Esophagus (tissue), 2 donors: ENCODE measurements around the gene CCDC74B. TPM values are rescaled to one million over a fixed set of nuclear protein-coding genes. Genes with fewer than 3 reads are reported as not detected.
"Not testable (repeated sequence)": the region's sequence is repeated elsewhere in the genome, so short reads cannot be mapped to it uniquely, and the experiment has no call there.

Experiments
- H3K27ac ChIP-seq, 2 donors: one replicate each; pipeline ENCODE4 v1.5.1; 2013; ENCODE audit warnings: low read depth in 2 of 2, mild to moderate bottlenecking in 2 of 2, inconsistent platforms in 1 of 2, low read length in 1 of 2, moderate library complexity in 1 of 2
- H3K27me3 ChIP-seq, 2 donors: one replicate each; pipeline ENCODE4 v1.6.1; 2013; ENCODE audit warnings: low read length in 2 of 2, control low read depth in 1 of 2, mild to moderate bottlenecking in 1 of 2; ENCODE audit not compliant: insufficient read depth in 2 of 2, control insufficient read depth in 1 of 2
- H3K36me3 ChIP-seq, 2 donors: one replicate each; pipeline ENCODE4 v1.6.1; 2013; ENCODE audit warnings: low read length in 1 of 2; ENCODE audit not compliant: control insufficient read depth in 2 of 2, insufficient read depth in 2 of 2
- H3K4me1 ChIP-seq, 2 donors: one replicate each; pipeline ENCODE4 v1.6.1; 2013; ENCODE audit warnings: low read length in 1 of 2; ENCODE audit not compliant: control insufficient read depth in 2 of 2, insufficient read depth in 2 of 2
- H3K4me3 ChIP-seq, 2 donors: one replicate each; pipeline ENCODE4 v1.5.1; 2013; ENCODE audit warnings: low read length in 2 of 2, mild to moderate bottlenecking in 2 of 2, low read depth in 1 of 2, moderate library complexity in 1 of 2
- H3K9me3 ChIP-seq, 2 donors: one replicate each; pipeline ENCODE4 v1.6.1; 2013; ENCODE audit warnings: mild to moderate bottlenecking in 2 of 2, low read depth in 1 of 2, low read length in 1 of 2, moderate library complexity in 1 of 2; ENCODE audit not compliant: control insufficient read depth in 2 of 2, insufficient read depth in 1 of 2
- WGBS, 2 donors: extraction: QIAGEN DNeasy Blood & Tissue Kit; methylation state at CpG; one replicate each; pipeline ENCODE4 v1.1.7; 2013; 5-methylcytosine and 5-hydroxymethylcytosine counted together
- polyA plus RNA-seq, 2 donors: library from polyadenylated mRNA; stranded (reverse); fragments of 200-250 nt; gene quantifications; one replicate each; pipeline ENCODE4 v1.2.3, GENCODE V29; 2013
- donor health status: healthy with polysubstance abuse.
- donor health status: Bipolar disorder and iron deficiency.

CCDC74B gene
- polyA plus RNA-seq, 2 donors = 1.0 to 1.1 TPM

- not testable (repeated sequence) for H3K9me3 ChIP-seq, H3K27ac ChIP-seq, H3K4me1 ChIP-seq, H3K27me3 ChIP-seq, H3K4me3 ChIP-seq
- WGBS, 2 donors = 74 to 75% methylated on average over 13 of the region's 13 CpGs
- peaks cover 3 to 41% of the 10 kb centered on the region in 2 donors for H3K36me3 ChIP-seq
Measured at GRCh38 chr2:130157825-130158514, 13.1 kb upstream of the CCDC74B start.

- H3K4me3 ChIP-seq, H3K27ac ChIP-seq, H3K9me3 ChIP-seq, H3K27me3 ChIP-seq, H3K4me1 ChIP-seq: not testable (repeated sequence)
- H3K36me3 ChIP-seq = peaks cover 6 to 41% of the 10 kb centered on the region in 2 donors
- WGBS, 2 donors = 67 to 74% methylated on average over 9 to 11 of the region's 12 CpGs
Measured at GRCh38 chr2:130157354-130157753, 12.4 kb upstream of the CCDC74B start.

GRCh38 chr2:130156624-130157004, 11.7 kb upstream of the CCDC74B start:
- Histone ChIP-seq H3K36me3 (peaks cover 10 to 46% of the 10 kb centered on the region in 2 donors), H3K9me3 (no peaks in the 10 kb centered on the region)
- 88 to 91% methylated on average over 9 of the region's 9 CpGs for WGBS, 2 donors

GRCh38 chr2:130155956-130156623, 11.2 kb upstream of the CCDC74B start:
- H3K27ac ChIP-seq, H3K27me3 ChIP-seq, H3K4me3 ChIP-seq, H3K9me3 ChIP-seq, H3K4me1 ChIP-seq: not testable (repeated sequence)
- 48 to 51% methylated on average over 14 to 16 of the region's 16 CpGs for WGBS, 2 donors
- H3K36me3 ChIP-seq = peaks cover 10 to 46% of the 10 kb centered on the region in 2 donors

More at GRCh38 chr2:130156624-130157004, 11.7 kb upstream of the CCDC74B start:
- Histone ChIP-seq H3K4me3 (no peak overlapping the region), H3K27ac (no peak overlapping the region), H3K27me3 (no peaks in the 10 kb centered on the region), H3K4me1 (no peaks in the 10 kb centered on the region)

GRCh38 chr2:130154773-130155765, 10.2 kb upstream of the CCDC74B start:
- WGBS, 2 donors = 95 to 96% methylated on average over 29 of the region's 29 CpGs
- Histone ChIP-seq H3K9me3 (no peaks in the 10 kb centered on the region), H3K4me1 (no peaks in the 10 kb centered on the region), H3K36me3 (peaks cover 10 to 40% of the 10 kb centered on the region in 2 donors), H3K27me3 (no peaks in the 10 kb centered on the region), H3K27ac (no peak overlapping the region), H3K4me3 (no peak overlapping the region)

- not testable (repeated sequence) for H3K4me1 ChIP-seq, H3K9me3 ChIP-seq, H3K4me3 ChIP-seq, H3K27me3 ChIP-seq, H3K27ac ChIP-seq
- 91 to 92% methylated on average over 4 to 8 of the region's 8 CpGs for WGBS, 2 donors
- peaks cover 10 to 35% of the 10 kb centered on the region in 2 donors for H3K36me3 ChIP-seq
Measured at GRCh38 chr2:130154423-130154770, 9.5 kb upstream of the CCDC74B start.

- H3K4me1 ChIP-seq, H3K9me3 ChIP-seq, H3K27ac ChIP-seq, H3K27me3 ChIP-seq, H3K4me3 ChIP-seq: not testable (repeated sequence)
- H3K36me3 ChIP-seq = peaks cover 10 to 33% of the 10 kb centered on the region in 2 donors
- 90 to 94% methylated on average over 21 to 23 of the region's 23 CpGs for WGBS, 2 donors
Measured at GRCh38 chr2:130153721-130154422, 9.0 kb upstream of the CCDC74B start.

GRCh38 chr2:130152816-130153595, 8.1 kb upstream of the CCDC74B start:
- Histone ChIP-seq H3K36me3 (peaks cover 10 to 31% of the 10 kb centered on the region in 2 donors), H3K27me3 (no peaks in the 10 kb centered on the region), H3K27ac (no peak overlapping the region), H3K9me3 (no peaks in the 10 kb centered on the region), H3K4me1 (no peaks in the 10 kb centered on the region), H3K4me3 (no peak overlapping the region)
- WGBS, 2 donors = 87 to 92% methylated on average over 21 to 25 of the region's 25 CpGs
